D721Med (cell line): ENCODE measurements around the gene ADCY7.

ENCODE experiments used
- DNase-seq: peaks from one replicate; pipeline ENCODE4 v3.0.0; 2011; ENCODE audit warnings: low spot score; ENCODE audit not compliant: insufficient read length
- FAIRE-seq: peaks from 2 replicates; lab custom pipeline; 2011; peaks lifted over from hg19 to GRCh38; lab: Jason Lieb, UNC
- CTCF ChIP-seq: IDR thresholded peaks from 2 replicates; pipeline ENCODE4 v1.5.1; 2012; ENCODE audit warnings: mild to moderate bottlenecking, control low read depth; ENCODE audit not compliant: insufficient read depth; ENCODE audit errors: missing control alignments

Gene ADCY7

GRCh38 chr16:50316102-50316847 lies 49.9 kb downstream of the ADCY7 start:
- TF ChIP-seq CTCF, result no peak
- DNase-seq (no peak), FAIRE-seq (no peak)

- TF ChIP-seq CTCF, result no peak
- FAIRE-seq, result no peak
- DNase-seq, result no peak
These were observed 50.7 kb downstream of the ADCY7 start for GRCh38 chr16:50316848-50317630.

- DNase-seq (no peak), FAIRE-seq (no peak)
- TF ChIP-seq CTCF, result no peak
These were observed 52.6 kb downstream of the ADCY7 start for GRCh38 chr16:50318796-50319578.

- TF ChIP-seq CTCF, result no peak
- no peak for FAIRE-seq
- DNase-seq, result no peak
These were observed 54.0 kb downstream of the ADCY7 start for GRCh38 chr16:50320310-50320709.

GRCh38 chr16:50322333-50322732 lies 56.0 kb downstream of the ADCY7 start:
- no peak for DNase-seq
- no peak for TF ChIP-seq CTCF
- FAIRE-seq, result no peak

GRCh38 chr16:50323335-50324011 lies 57.1 kb downstream of the ADCY7 start:
- TF ChIP-seq CTCF, result peak; percentile 36
- DNase-seq, result no peak
- no peak for FAIRE-seq
